Measurements from ENCODE around the gene PSMD8. TPM values are rescaled to one million over a fixed set of nuclear protein-coding genes. Genes with fewer than 3 reads are reported as not detected.

PSMD8 gene
- total RNA-seq, 1 donor from 2014 or later: 159 TPM

DNA sequence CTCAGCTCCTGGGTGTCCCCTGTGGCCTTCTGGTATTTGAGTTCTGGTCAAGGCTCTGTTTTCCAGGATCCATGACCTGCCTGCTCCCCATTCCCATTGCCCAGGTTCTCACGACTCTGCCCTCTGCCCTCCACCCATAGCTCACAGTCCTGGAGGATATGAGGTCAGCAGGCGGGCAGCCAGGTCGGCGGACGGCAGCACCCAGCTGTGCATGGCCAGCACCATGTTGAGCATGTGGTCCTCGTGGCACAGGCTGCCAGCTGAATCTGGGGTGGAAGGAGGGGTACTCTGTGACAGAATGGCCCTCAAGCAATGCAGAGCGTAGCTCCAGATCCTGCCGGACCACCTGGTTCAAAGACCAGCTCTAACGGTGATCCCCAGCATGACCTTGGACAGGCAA is 46.6 kb downstream of the PSMD8 start:
- no peaks in the 10 kb centered on the region for H3K36me3 Mint-ChIP-seq
- H3K4me1 Mint-ChIP-seq (ENCODE audit: unreplicated experiment): peaks cover 12% of the 10 kb centered on the region
- no peak for DNase-seq (ENCODE audit: extremely low spot score, unreplicated experiment)
- H3K4me3 Mint-ChIP-seq: no peak overlapping the region
- no peaks in the 10 kb centered on the region for H3K9me3 Mint-ChIP-seq
- TF ChIP-seq, protein P1, sequence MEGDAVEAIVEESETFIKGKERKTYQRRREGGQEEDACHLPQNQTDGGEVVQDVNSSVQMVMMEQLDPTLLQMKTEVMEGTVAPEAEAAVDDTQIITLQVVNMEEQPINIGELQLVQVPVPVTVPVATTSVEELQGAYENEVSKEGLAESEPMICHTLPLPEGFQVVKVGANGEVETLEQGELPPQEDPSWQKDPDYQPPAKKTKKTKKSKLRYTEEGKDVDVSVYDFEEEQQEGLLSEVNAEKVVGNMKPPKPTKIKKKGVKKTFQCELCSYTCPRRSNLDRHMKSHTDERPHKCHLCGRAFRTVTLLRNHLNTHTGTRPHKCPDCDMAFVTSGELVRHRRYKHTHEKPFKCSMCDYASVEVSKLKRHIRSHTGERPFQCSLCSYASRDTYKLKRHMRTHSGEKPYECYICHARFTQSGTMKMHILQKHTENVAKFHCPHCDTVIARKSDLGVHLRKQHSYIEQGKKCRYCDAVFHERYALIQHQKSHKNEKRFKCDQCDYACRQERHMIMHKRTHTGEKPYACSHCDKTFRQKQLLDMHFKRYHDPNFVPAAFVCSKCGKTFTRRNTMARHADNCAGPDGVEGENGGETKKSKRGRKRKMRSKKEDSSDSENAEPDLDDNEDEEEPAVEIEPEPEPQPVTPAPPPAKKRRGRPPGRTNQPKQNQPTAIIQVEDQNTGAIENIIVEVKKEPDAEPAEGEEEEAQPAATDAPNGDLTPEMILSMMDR (conservative IDR thresholded peaks at IDR 0.05): no peak
- H3K27ac Mint-ChIP-seq: no peak overlapping the region
- peaks cover 35% of the 10 kb centered on the region for H3K27me3 Mint-ChIP-seq

- Mint-ChIP-seq H3K9me3 (no peaks in the 10 kb centered on the region), H3K27me3 (peaks cover 36% of the 10 kb centered on the region), H3K4me3 (no peak overlapping the region), H3K27ac (no peak overlapping the region), H3K4me1 (ENCODE audit: unreplicated experiment) (peaks cover 16% of the 10 kb centered on the region), H3K36me3 (no peaks in the 10 kb centered on the region)
- no peak for DNase-seq (ENCODE audit: extremely low spot score, unreplicated experiment)
- TF ChIP-seq, protein P1 (conservative IDR thresholded peaks at IDR 0.05): no peak
Measured at GRCh38 chr19:38421856-38422255, 47.5 kb downstream of the PSMD8 start.

DNA sequence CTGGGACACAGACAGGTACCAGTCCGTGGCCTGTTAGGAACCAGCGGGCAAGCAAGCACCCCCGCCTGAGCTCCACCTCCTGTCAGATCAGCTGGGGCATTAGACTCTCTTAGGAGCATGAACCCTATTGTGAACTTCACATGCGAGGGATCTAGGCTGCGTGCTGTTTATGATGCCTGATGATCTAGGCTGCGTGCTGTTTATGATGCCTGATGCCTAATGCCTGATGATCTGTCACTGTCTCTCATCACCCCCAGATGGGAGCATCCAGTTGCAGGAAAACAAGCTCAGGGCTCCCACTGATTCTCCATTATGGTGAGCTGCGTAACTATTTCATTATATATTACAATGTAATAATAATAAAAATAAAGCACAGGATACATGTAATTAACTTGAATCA is 48.1 kb downstream of the PSMD8 start:
- Mint-ChIP-seq H3K27ac (no peak overlapping the region), H3K4me1 (ENCODE audit: unreplicated experiment) (peaks cover 10% of the 10 kb centered on the region), H3K9me3 (no peaks in the 10 kb centered on the region), H3K4me3 (no peak overlapping the region), H3K36me3 (no peaks in the 10 kb centered on the region), H3K27me3 (peaks cover 30% of the 10 kb centered on the region)
- TF ChIP-seq, protein P1 (conservative IDR thresholded peaks at IDR 0.05): no peak
- no peak for DNase-seq (ENCODE audit: extremely low spot score, unreplicated experiment)

DNA sequence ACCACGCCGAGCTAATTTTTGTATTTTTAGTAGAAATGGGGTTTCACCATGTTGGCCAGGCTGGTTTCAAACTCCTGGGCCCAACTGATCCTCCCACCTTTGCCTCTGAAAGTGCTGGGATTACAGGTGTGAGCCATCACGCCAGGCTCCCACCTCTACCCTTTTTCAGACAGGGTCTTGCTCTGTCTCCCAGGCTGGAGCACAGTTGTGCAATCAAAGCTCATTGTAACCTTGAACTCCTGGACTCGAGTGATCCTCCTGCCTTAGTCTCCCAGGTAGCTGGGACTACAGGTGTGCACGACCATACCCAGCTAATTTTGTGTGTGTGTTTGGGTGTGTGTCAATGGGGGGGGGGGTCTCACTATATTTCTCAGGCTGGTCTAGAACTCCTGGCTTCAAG is 49.9 kb downstream of the PSMD8 start:
- TF ChIP-seq, protein P1 (conservative IDR thresholded peaks at IDR 0.05): no peak
- Mint-ChIP-seq H3K27ac (no peak overlapping the region), H3K9me3 (no peaks in the 10 kb centered on the region), H3K4me1 (ENCODE audit: unreplicated experiment) (peaks cover 4% of the 10 kb centered on the region), H3K4me3 (no peak overlapping the region), H3K36me3 (no peaks in the 10 kb centered on the region), H3K27me3 (peaks cover 19% of the 10 kb centered on the region)
- no peak for DNase-seq (ENCODE audit: extremely low spot score, unreplicated experiment)

GRCh38 chr19:38425222-38425809 is 50.9 kb downstream of the PSMD8 start:
- Mint-ChIP-seq H3K4me1 (ENCODE audit: unreplicated experiment) (peaks cover 4% of the 10 kb centered on the region), H3K4me3 (no peak overlapping the region), H3K9me3 (no peaks in the 10 kb centered on the region), H3K27ac (no peak overlapping the region), H3K27me3 (peaks cover 20% of the 10 kb centered on the region), H3K36me3 (no peaks in the 10 kb centered on the region)
- TF ChIP-seq, protein P1 (conservative IDR thresholded peaks at IDR 0.05): no peak
- no peak for DNase-seq (ENCODE audit: extremely low spot score, unreplicated experiment)

Measured in type B pancreatic cell (in vitro differentiated cells).